Transverse colon (tissue), 4 donors: ENCODE data around the gene TRAPPC2B. TPM values are rescaled to one million over a fixed set of nuclear protein-coding genes. Genes with fewer than 3 reads are reported as not detected.

Source experiments
- DNase-seq: peaks from one replicate; pipeline ENCODE4 v3.0.0-alpha.2; 2019
- H3K27ac ChIP-seq, 4 donors: fragments of 200-600 bp; sonication (generic); 2 replicates each; pipeline ENCODE4 v1.5.1; 2016 to 2018; ENCODE audit warnings: inconsistent platforms in 4 of 4
- H3K27me3 ChIP-seq: fragments of 200-600 bp; sonication (generic); 2 replicates; pipeline ENCODE4 v1.5.1; 2017; ENCODE audit warnings: inconsistent platforms
- H3K36me3 ChIP-seq, 4 donors: fragments of 200-600 bp; sonication (generic); 2 replicates each; pipeline ENCODE4 v1.5.1; 2017 to 2019; ENCODE audit warnings: inconsistent platforms in 4 of 4
- H3K4me1 ChIP-seq, 4 donors: fragments of 200-600 bp; sonication (generic); 2 replicates each; pipeline ENCODE4 v1.5.1; 2017 to 2020; ENCODE audit warnings: inconsistent platforms in 4 of 4
- H3K4me3 ChIP-seq, 4 donors: fragments of 200-600 bp; sonication (generic); 1 replicate in 1 of 4; 2 replicates in 3 of 4; pipeline versions ENCODE4 v1.5.1 to v1.6.1; 2017 to 2019; ENCODE audit warnings: inconsistent platforms in 4 of 4
- H3K9me3 ChIP-seq, 2 donors: fragments of 200-600 bp; sonication (generic); 2 replicates each; pipeline ENCODE4 v1.5.1; 2017 to 2019; ENCODE audit warnings: inconsistent platforms in 2 of 2
- EP300 ChIP-seq: sonication (generic); formaldehyde crosslinking; IDR thresholded peaks from one replicate; pipeline ENCODE4 v1.6.1; 2017; ENCODE audit warnings: antibody characterized with exemption, low read depth
- POLR2A ChIP-seq: fragments of 450-650 bp; IDR thresholded peaks from one replicate; pipeline ENCODE4 v1.6.1; 2016; ENCODE audit warnings: antibody characterized with exemption, mild to moderate bottlenecking, moderate library complexity
- POLR2AphosphoS5 ChIP-seq, 3 donors: sonication (generic); formaldehyde crosslinking; IDR thresholded peaks; one replicate each; pipeline ENCODE4 v1.6.1; 2016; ENCODE audit warnings: antibody characterized with exemption in 3 of 3
- WGBS, 2 donors: methylation state at CpG; one replicate each; pipeline ENCODE4 v1.1.5; 2018; ENCODE audit warnings: low coverage in 1 of 2; 5-methylcytosine and 5-hydroxymethylcytosine counted together
- in situ Hi-C, 4 donors: fragments of 200-750 bp; cut with MboI; loops; one replicate each; pipeline versions ENCODE4 v1.15.0 to v1.15.1; 2017; ENCODE audit warnings: low sequenced_read_pairs in 3 of 4, low pct_ligation_motif_present in 1 of 4, low pct_unique_long_range_greater_than_20kb in 1 of 4
- intact Hi-C: fragments of 100-400 bp; cut with DNase I; formaldehyde crosslinking; loops from one replicate; pipeline ENCODE4 v1.15.1; 2023; ENCODE audit warnings: low total_unique reads
- total RNA-seq, 4 donors: library from RNA; depleted of rRNA; stranded (reverse); fragments of >200 nt; gene quantifications; one replicate each; pipeline ENCODE4 v1.1.0, GENCODE V29; 2016
- TF ChIP-seq, protein P1 (sequence below), 5 experiments: fragments of 200-600 bp in 3 of 5; fragments of 450-650 bp in 2 of 5; sonication (generic) in 3 of 5; IDR thresholded peaks; 1 replicate in 2 of 5; 2 replicates in 3 of 5; pipeline ENCODE4 v1.5.1; 2016 to 2017; ENCODE audit warnings: antibody characterized with exemption in 5 of 5, inconsistent platforms in 3 of 5, mild to moderate bottlenecking in 2 of 5, moderate library complexity in 1 of 5

TRAPPC2B gene
- total RNA-seq, 4 donors from 2014 or later = 8.3 to 12.5 TPM; not detected in 2

DNA sequence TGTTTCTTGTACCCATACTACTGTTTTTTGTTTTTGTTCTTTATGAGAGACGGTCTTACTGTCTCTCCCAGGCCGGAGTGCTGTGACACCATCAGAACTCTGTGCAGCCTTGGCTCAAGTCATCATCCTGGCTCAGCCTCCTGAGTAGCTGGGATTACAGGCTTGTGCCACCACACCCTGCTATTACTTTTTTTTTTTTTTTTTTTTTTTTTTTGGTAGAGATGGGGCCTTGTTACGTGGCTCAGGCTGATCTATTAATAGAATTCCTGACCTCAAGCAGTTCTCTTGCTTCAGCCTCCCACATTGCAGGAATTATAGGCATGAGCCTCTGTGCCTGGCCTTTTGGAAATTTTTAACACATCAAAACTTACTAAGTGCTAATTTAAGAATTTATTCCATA is 15.2 kb upstream of the TRAPPC2B start:
- Histone ChIP-seq H3K9me3 (no peaks in the 10 kb centered on the region), H3K4me1 (peaks cover 8 to 19% (median 12%) of the 10 kb centered on the region in 4 donors), H3K4me3 (no peak overlapping the region), H3K36me3 (no peaks in the 10 kb centered on the region), H3K27ac (no peak overlapping the region), H3K27me3 (no peaks in the 10 kb centered on the region)
- DNase-seq = no peak
- WGBS, 2 donors = 59 to 100% methylated on average over 2 to 3 of the region's 3 CpGs
- intact Hi-C loops (loop anchor here (10.0 kb wide), 1 partner anchor 247 kb away; the partner anchor contains the start of gene ZNF530), in situ Hi-C loops (no loop called here)
- TF ChIP-seq, protein P1, sequence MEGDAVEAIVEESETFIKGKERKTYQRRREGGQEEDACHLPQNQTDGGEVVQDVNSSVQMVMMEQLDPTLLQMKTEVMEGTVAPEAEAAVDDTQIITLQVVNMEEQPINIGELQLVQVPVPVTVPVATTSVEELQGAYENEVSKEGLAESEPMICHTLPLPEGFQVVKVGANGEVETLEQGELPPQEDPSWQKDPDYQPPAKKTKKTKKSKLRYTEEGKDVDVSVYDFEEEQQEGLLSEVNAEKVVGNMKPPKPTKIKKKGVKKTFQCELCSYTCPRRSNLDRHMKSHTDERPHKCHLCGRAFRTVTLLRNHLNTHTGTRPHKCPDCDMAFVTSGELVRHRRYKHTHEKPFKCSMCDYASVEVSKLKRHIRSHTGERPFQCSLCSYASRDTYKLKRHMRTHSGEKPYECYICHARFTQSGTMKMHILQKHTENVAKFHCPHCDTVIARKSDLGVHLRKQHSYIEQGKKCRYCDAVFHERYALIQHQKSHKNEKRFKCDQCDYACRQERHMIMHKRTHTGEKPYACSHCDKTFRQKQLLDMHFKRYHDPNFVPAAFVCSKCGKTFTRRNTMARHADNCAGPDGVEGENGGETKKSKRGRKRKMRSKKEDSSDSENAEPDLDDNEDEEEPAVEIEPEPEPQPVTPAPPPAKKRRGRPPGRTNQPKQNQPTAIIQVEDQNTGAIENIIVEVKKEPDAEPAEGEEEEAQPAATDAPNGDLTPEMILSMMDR (IDR thresholded peaks at IDR 0.05) = no peak
- TF ChIP-seq POLR2A (no peak), EP300 (no peak), POLR2AphosphoS5 (IDR thresholded peaks at IDR 0.05) (no peak)

DNA sequence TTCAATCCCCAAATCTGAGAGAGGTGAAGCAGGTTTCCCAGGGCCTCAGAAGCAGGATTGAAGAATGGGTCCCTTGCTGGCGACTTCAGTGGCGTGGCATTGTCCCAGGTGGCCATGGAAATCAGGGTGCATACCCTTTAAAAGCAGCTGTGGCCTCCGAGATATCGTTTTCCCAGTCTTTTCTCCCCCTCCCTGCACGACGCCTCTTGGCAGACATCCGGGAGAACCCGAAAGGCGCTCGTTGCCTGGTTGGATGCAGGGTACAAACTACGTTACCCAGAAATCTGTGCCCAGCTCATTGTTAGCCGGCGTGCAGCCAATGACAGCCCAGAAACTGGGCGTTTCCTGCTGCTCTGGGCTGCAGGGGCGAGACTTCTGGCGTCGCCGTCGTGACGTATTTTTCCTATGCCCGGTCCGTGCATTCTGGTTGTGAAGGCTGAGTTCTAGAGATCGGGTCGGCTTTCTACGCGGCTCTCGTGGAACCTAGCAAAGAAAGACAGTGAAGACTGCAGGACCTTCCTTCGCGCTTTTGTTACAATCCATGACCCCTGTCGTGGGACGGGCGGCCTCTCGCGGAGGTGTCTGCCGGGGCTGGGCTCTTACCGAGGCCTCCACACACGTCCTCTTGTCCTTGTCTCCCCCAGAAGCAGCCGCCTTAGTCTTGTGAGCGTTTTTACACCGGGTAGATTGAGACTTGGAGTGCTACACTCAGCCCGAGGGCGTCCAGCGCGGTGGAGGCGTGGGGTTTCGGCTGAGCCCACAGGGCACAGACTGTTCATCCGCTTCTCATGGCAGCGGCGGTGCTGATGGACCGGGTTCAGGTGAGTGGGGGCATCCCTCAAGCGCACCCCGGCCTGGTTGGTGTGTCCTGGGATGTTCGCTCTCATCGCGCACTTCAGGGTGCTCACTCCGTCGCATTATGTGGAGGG is 12.2 kb upstream of the TRAPPC2B start, which contains the start of gene ZNF304:
Gene ZNF304, plus strand, starts transcription at position 395 of the 929 bp plus-strand sequence. Its CDS starts 394 bp downstream, at position 789.
- in situ Hi-C loops = no loop called here
- Histone ChIP-seq H3K4me1 (peaks cover 8 to 19% (median 12%) of the 10 kb centered on the region in 4 donors), H3K36me3 (peaks cover 2 to 23% (median 14%) of the 10 kb centered on the region in 4 donors), H3K9me3 (peaks cover 5 to 19% of the 10 kb centered on the region in 2 donors), H3K27ac (peak within 1 kb of the TSS; percentile 75 to 90 (median 82)), H3K4me3 (peak within 1 kb of the TSS; percentile 71 to 84 (median 80)), H3K27me3 (no peaks in the 10 kb centered on the region)
- 12% methylated on average over 43 of the region's 57 CpGs; no CpG with 5 or more reads in 1 of the 2 donors for WGBS, 2 donors
- intact Hi-C loops = no loop called here
- TF ChIP-seq POLR2AphosphoS5 (IDR thresholded peaks at IDR 0.05) = peak; percentile 57 to 75 (median 67)
- TF ChIP-seq, protein P1 (IDR thresholded peaks at IDR 0.05) = no peak
- TF ChIP-seq EP300 = no peak
- no peak for TF ChIP-seq POLR2A
- peak; percentile 92 for DNase-seq

DNA sequence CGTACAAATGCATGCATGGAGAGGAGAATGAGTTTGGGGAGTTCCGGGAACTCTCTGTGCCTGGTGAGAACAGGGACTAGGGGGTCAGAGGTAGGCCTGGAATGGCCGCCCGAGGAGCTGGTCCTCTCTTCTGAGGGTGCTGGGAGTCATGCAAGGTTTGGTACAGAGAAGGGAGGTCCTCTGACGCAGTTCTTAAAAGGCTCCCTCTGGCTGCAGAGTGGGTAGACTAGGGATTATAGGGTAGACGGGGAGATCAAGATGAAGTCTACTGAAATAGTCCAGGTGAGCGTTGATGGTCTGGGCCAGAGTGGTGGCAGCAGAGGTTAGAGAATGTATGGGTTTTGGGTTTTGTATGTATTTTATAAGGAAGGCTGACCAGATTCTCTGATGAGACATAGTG is 11.5 kb upstream of the TRAPPC2B start:
- no peak for DNase-seq
- intact Hi-C loops = no loop called here
- peak overlapping the region in 2 of 4 donors; percentile 75 to 90 for H3K27ac ChIP-seq

More for the DNA sequence above, 11.5 kb upstream of the TRAPPC2B start:
- in situ Hi-C loops = no loop called here
- Histone ChIP-seq H3K4me3 (peak overlapping the region; percentile 71 to 84 (median 80)), H3K27me3 (no peaks in the 10 kb centered on the region), H3K9me3 (peaks cover 11 to 26% of the 10 kb centered on the region in 2 donors), H3K4me1 (peaks cover 8 to 19% (median 12%) of the 10 kb centered on the region in 4 donors), H3K36me3 (peaks cover 2 to 30% (median 20%) of the 10 kb centered on the region in 4 donors)
- TF ChIP-seq POLR2A (no peak), EP300 (no peak), POLR2AphosphoS5 (IDR thresholded peaks at IDR 0.05) (no peak)
- TF ChIP-seq, protein P1 (IDR thresholded peaks at IDR 0.05) = no peak
- WGBS, 2 donors = 30 to 43% methylated on average over 2 to 7 of the region's 7 CpGs
